MM.1S (cell line): ENCODE measurements around the gene C10orf90.

Experiments
- CTCF ChIP-seq: fragments of 300-600 bp; sonication (generic); IDR thresholded peaks from 2 replicates; pipeline ENCODE4 v1.5.1; 2016; ENCODE audit warnings: antibody characterized with exemption, low read length, mixed read lengths
- EZH2 ChIP-seq: fragments of 300-600 bp; sonication (generic); optimal IDR thresholded peaks from 2 replicates; pipeline ENCODE3; 2017; ENCODE audit warnings: low read depth, mild to moderate bottlenecking, antibody characterized with exemption, low read length, mixed read lengths
- EZH2phosphoT487 ChIP-seq: fragments of 300-600 bp; sonication (generic); IDR thresholded peaks from 2 replicates; pipeline ENCODE4 v1.6.1; 2018; ENCODE audit warnings: antibody characterized with exemption, low read length

GRCh38 chr10:126647116-126647515 is 23.4 kb downstream of the C10orf90 start:
- TF ChIP-seq CTCF, result no peak
- no peak for TF ChIP-seq EZH2phosphoT487
- no peak for TF ChIP-seq EZH2
